ENCODE data around the gene PDE11A.

Gene PDE11A

GRCh38 chr2:177658309-177658708 is 414.3 kb downstream of the PDE11A start:
- no peak for DNase-seq

DNA sequence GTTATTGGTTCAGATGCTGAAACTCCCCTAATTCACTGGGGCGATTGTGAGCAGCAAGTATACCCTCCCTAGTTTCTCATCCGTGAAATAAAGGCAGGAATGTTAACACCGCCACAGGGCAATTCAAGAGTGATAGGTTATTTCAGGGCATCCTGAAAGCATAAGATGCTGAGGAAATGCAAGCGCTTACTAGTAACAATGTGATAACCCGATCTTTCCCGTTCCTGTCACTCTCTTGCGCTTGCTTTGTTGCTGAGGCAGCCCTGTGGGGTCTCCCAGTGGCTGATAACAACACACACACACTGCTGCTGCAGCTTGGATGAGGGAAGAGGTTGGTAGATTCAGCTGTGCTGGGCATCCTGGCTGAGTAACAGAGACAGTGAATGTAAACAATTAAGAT is 420.7 kb downstream of the PDE11A start:
- DNase-seq = no peak

DNA sequence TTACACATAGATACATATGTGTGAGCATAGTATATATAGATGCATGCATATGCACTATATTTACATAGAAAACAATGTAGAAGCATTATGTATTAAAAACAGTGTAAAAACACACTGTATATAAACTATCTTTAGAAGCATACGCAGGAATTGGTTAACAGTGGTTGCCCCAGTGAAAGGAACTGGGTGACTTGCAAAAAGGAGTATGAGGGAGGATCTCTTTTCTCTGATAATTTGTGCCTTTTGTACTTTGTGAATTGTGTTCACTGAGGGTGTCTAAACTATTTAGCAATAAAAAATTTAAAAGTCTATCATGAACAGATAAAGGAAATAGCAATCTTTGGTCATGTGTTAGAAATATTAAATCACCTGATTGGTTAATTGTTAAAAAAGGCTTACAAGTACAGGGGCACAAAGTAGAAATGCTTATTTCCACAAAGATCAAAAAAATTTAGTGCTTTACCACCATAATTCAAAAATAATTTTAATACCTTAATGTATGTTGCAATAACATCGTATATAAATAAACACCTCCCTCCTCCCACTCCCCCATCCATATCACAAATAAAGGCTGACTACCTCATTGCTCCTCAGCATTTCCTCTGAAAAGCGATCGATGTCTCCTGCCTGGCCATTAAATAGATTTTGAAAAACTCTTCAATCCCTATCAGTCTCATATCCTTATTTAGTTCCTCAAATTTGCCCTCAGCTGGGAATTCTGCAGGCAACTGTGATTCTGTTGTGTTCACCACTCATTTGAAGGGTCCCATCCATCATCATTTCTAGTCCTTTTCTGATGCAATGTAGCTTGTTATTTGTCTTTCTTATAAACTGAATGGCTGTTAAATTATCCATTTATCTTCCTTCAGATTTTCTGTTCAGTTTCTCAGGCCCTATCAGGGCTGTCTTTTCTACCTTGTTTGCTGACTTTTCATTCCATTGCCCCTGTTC is 422.7 kb downstream of the PDE11A start:
- DNase-seq = no peak

GRCh38 chr2:177646791-177647190 is 425.8 kb downstream of the PDE11A start:
- no peak for DNase-seq

GRCh38 chr2:177646241-177646640 is 426.3 kb downstream of the PDE11A start:
- no peak for DNase-seq

- no peak for DNase-seq
Measured at GRCh38 chr2:177641331-177641730, 431.2 kb downstream of the PDE11A start.

DNA sequence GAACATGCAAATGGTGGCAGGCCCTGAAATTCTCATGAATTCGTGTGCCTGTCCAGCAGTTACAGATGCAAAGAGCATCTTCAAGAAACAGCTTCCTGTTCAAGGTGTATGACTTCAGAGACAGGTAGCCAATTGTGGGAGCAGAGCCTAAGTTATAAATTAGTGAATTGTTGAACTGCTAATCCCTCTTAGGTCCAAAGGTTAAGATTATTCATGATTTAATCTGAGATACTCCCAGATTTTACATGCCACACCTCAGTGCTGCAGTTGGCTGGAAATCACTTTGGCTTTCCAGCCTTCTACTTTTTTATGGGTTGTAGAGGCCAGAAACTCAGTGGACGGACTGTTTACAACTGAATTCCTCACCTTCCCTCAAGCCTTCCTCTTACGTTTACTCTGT is 432.2 kb downstream of the PDE11A start:
- no peak for DNase-seq

DNA sequence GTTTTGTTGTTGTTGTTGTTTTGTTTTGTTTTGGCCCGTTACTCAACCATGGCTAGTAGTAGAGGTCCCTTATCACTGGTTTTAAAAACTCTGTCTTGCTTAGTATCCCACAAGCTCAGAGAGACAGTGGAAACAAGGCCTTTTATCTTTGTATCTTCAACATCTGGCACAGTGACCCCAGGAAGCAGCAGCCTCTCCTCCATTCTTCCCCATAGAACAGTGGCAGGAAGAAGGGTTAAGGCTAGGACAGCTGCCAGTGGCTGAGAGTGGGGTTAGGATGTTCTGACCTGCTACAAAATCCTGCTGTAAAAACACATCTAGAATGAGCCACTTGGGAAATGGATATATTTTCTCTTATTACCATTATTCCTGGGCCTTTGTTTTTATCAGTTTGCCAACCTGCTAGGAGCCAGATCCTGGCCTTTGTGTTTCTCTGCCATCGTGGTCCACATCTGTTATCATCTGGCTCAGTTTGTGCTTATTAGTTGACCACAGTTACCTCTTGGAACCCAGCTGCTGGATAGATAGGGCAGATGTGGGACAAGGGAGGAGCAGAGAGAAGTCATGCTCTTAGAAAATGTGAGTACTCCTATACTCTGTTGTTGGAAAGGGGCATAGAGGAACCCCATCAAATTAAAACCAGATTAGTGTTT is 433.2 kb downstream of the PDE11A start:
- DNase-seq = no peak

DNA sequence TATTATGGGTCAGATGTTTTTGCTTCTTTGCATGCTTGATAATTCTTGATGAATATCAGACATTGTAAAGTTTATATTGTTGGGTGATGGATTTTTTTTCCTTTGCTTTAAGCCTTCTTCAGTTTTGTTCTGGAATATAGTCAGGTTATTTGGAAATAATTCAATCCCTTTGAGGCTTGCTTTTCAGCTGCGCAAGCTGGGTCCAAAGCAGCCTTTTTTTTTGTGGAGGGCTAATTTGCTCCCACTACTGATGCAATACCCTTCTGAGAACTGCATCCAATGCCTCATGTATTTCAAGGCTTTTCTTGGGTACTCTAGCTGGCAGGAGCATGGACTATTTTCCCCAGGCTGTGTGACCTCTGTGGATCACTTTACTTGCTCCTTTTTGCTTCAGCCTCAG is 434.1 kb downstream of the PDE11A start:
- no peak for DNase-seq

GRCh38 chr2:177636672-177637071 is 435.9 kb downstream of the PDE11A start:
- no peak for DNase-seq

GRCh38 chr2:177635696-177636095 is 436.9 kb downstream of the PDE11A start:
- DNase-seq = no peak

DNA sequence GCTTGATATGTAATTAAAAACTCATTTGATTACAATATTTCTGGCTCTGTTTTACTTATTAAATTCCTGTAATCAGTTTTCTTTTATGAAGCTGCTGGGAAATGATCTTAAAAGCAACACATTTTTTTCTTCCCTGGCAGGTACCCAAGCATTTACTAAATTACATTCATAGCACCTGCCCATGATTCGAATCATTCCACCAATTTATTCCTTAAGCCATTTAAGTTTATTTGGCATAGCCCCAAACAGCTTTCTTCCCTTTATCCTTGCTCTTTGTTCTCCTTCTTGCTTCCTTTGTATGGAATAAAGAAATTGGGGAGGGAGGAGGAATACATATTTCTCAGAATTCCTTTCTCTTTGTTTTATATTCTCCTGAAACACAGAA is 438.7 kb downstream of the PDE11A start:
- peak; percentile 58 for DNase-seq

DNA sequence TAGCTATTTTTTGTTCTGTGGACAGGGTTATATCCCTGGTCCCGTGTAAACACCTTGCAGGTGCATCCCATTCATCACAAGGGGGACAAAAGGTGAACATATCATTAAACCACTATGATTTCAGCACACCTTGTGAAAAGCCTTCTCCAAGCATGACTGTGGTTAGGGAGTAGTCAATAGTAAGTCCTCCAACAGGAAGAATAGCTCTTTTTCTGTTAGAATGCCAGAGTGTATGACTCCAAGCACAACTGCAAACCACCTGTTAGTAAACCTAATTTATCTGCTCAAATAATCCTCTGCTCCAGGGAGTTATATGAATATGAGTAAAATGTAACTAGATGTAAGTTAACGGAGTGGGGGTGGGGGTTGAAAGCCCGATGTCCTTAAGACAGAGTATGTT is 439.5 kb downstream of the PDE11A start:
- DNase-seq = no peak

DNA sequence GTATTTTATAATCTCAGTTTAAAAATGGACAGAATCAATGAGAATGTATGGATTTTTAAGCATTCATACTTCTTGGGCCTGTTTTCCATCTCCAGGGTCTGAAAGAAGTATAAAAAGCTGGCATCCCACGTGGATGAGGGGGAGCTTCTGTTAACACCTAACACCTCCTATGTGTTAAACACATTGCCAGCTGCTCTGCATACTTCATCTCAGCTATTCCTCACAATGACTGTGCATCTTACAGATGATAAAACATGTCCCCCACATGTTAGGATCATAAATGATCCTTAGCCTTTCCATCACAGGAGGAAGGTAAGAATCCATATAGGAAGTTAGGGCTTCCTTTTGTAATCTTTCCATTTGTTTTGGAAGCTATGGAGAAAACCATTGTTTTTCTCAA is 440.9 kb downstream of the PDE11A start:
- DNase-seq = no peak

DNA sequence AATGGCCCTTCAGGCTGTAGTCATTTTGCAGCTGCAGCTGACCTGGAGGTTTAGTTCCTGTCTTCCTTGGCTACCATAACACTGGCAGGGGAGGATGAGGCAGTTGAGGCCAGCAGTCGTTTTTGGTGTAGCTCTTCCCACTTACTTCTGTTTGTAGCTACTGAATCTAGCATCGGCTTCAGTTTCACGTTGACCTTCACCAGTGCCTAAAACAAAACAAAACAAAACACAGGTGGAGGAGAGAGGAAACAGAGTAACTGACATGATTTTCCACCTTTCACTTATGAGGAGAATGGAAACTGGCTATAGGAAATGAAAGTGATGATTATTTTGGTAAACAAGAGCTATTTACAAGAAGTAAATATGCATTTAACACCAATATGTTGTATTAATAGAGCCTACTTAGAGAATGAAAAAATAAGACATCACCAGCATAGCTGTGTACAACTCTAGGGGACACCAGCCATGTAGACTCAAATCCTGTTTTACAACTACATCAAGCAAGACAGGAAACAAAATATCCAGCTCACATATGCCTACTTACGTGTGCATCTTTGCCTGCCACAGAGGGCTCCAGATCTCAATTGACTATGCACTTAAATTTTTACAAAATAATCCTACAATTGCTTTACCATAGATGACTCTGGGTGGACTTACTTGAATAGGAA is 443.1 kb downstream of the PDE11A start:
- DNase-seq = no peak

DNA sequence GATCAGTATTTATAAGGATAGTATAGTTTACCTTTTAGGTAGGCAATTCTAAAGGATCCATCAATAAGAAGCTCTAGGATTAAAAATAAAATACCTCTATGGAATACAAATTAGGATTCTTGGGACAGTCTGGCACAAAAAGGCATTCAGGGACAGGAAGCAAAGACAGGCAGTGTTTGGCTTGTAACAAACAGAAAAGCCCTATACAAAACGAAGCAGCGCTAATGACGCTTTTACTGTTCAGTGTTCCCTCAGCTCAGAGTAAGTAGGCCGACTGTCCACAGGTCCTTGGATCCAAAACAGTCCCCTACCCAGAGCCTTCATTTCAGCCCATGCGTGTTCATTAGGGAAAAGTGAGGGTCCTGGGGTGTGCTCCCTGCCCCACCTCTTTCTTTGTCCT is 443.7 kb downstream of the PDE11A start:
- DNase-seq = no peak

DNA sequence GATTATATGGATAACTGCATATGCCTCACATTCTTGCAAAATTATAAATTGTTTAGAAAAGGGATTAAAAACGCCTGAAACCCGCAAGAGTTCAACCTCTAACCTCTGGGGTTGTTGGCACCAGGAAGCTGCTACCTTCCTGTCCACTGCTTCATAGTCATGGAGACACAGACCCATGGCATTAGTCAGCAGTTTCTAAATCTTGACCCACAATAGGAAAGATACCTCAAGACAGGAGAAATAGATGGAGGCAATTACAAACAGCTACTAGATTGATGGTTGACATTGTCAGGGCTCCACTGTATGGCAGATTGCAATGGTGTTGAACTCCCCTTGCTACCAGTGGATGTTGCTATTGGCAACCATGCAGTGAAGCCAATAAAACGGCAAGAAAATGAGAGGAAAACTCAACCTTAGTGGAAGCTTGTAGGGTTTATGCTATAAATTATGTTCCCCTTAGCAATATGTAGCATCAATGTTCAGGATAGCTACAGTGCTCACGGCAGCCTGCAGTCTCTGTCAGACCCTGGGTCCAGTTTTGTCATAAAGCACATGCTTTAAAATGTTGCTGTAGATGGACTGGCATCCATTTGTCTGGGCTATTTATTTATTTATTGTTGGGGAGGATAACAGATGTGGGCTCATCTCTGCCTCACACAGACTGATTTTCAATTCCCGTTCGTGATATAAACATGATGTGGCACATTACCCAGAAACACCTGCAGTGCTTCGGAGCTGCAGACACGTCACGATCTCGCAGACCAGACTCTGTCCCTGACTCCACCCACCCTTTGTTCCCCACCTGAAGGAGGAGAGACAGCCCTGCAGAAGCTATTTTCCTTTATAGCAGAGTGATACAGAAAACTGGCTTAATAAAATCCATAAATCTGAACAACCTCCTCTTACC is 446.6 kb downstream of the PDE11A start:
- DNase-seq = peak; percentile 76

- DNase-seq = no peak
Measured at GRCh38 chr2:177622521-177622920, 450.1 kb downstream of the PDE11A start.

DNA sequence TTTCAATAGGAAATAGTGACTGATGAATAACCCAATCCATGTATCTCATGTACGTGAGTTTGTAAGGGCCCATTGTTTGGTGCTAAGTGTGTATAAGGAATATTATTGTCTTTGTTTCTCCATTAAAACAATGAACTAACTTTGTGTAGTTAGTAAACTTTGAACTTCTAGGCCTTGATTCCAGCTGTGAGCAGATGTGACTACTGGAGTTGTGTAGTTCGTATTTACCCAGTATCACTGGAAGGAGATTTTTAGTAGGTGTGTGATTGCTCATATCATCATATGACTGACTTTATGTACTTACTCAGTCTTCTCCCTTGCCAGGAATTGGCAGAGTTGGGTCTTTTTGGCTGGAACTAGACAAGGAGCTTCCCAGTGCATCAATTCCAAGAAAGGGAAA is 452.6 kb downstream of the PDE11A start:
- no peak for DNase-seq

GRCh38 chr2:177619461-177619860 is 453.1 kb downstream of the PDE11A start:
- DNase-seq = no peak

DNA sequence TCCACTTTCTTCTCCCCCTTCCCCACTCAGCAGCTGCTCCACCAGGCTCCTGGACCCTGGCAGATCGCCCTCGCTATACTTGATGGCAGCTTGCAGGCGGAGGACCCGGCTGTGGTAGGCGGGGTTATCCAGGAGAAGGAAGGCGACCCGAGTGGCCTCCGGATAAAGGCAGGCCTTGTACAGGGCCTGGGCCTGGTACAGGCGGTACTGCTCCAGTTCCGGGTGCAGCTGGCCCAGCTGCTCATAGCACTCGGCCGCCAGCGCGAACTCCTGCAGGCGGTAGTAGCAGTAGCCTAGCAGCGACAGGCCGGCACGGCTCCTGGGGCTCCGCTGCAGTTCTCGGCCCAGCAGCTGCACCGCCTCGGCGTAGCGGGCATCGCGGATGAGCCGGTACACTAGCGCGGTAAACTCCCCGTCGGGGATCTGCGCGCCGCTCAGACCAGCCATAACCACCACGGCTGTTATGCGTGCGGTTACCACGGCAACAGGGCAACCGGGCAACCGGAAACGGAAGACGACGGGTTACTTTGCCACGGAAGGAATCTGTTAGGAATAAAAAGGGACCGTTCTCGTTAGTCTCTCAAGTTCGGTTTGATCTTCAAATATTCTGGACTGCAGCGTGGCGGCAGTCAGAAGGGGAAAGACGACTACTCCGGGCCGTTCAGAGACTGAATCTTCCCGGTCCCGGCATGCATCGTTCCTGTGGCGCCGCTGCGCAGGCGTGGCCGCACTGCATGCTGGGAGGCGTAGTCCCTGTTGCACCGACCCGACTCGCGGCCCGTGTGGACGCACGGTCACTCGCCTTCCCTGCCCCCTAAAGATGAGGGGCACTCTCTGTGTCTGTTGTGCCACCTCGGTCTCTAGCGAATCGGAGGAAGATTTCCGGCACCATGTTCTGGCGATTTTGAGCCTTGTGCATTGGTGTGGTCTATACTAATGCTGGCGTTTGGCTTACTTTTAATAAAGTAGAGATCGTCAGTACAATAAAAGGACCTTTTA is 454.0 kb downstream of the PDE11A start:
- peak; percentile 83 for DNase-seq

All from COR-L47 (cell line).